RWPE1 (cell line): ENCODE results near the gene NLGN1.
"Not testable (repeated sequence)": the region's sequence is repeated elsewhere in the genome, so short reads cannot be mapped to it uniquely, and the experiment has no call there.

Experiments
- CTCF ChIA-PET: fragments of 350-600 bp; sonication (Branson Sonifier 250); formaldehyde crosslinking; extraction: SDS; loops from one replicate; lab custom pipeline; 2021; lab: Yijun Ruan, JAX
- POLR2A ChIA-PET: fragments of 400-600 bp; formaldehyde crosslinking; extraction: SDS; loops from one replicate; lab custom pipeline; 2020; ENCODE audit warnings: antibody characterized with exemption; ENCODE audit not compliant: low non-redundant PET; lab: Yijun Ruan, JAX
- DNase-seq: peaks from one replicate; pipeline ENCODE4 v3.0.0; 2012; ENCODE audit warnings: low spot score
- H3K27ac ChIP-seq: fragments of 450-650 bp; 2 replicates; pipeline ENCODE4 v1.5.1; 2017
- CTCF ChIP-seq: fragments of 450-650 bp; conservative IDR thresholded peaks from 2 replicates; pipeline ENCODE4 v1.5.1; 2017; ENCODE audit warnings: low read depth, mild to moderate bottlenecking

The NLGN1 gene

DNA sequence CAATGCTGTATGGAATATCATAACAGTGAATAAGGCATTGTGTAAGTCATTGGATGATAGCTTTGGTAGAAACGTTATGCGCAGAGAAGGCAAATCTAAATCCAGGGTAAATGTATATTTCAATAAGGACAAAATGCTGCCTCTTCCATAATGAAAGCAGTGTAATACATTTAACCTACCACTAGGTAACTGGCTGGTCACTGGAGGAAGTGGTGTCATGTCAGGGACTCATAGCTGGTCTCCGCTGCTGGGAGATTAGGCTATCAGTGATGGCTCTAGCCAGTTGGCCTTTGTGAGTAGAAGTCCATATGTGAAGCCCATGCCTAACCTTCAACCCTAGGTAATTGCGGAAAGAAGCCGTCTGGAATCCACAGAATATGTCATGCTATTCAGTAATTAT is 140.9 kb downstream of the NLGN1 start:
- DNase-seq = no peak
- H3K27ac ChIP-seq = no peak overlapping the region
- POLR2A ChIA-PET = no interaction called here
- TF ChIP-seq CTCF = no peak
- CTCF ChIA-PET = no interaction called here

DNA sequence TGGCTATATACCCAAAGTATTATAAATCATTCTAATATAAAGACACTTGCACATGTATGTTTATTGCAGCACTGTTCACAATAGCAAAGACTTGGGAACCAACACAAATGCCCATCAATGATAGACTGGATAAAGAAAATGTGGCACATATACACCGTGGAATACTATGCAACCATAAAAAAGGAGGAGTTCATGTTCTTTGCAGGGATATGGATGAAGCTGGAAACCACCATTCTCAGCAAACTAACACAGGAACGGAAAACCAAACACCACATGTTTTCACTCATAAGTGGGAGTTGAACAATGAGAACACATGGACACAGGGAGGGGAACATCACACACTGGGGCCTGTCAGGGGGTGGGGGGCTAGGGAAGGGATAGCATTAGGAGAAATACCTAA is 148.0 kb downstream of the NLGN1 start:
- H3K27ac ChIP-seq, POLR2A ChIA-PET, DNase-seq: not testable (repeated sequence)
- CTCF ChIA-PET = interaction anchor here (0.6 kb wide), 1 partner anchor 11 kb away, joined by 4 read pairs; no protein-coding TSS in a partner anchor

DNA sequence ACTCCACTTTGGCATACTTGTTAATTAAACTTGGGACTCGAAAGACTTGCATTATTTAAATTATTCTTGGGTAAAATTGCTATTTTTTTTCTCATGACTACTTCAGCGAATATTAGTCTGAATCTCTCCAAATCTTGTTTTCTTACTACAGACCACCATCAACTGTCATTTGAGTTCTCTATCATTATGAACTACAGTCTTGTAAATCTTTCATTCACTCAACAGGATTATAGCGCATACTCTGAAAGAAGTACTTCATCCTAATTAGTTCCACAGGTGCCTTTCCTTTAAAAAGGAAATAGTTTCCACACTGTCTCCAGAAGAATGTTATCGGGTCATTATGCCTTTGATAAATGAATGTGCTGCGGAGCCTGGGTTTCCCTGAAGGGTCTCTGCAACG is 149.5 kb downstream of the NLGN1 start:
- ChIA-PET POLR2A (no interaction called here), CTCF (no interaction called here)
- no peak for TF ChIP-seq CTCF
- no peak overlapping the region for H3K27ac ChIP-seq
- DNase-seq = no peak

DNA sequence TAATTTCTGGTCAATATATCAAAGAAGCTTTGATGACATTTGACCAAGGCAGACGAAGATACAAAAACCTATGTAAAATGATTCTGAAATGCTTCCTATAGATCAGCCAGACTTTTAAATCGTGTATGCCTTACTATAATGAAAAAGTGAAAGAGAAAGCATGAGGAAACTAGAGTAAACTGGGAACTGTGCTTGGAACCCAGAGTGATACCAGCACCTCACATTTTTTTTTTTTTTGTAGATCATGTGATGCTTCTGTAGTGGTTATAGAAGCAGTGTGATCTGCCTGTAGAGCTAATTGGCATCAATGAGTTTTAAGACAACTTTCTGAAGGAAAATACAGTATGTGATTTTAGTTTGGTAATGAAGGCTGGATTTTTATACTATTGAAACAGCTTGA is 150.7 kb downstream of the NLGN1 start:
- ChIA-PET CTCF (no interaction called here), POLR2A (no interaction called here)
- no peak overlapping the region for H3K27ac ChIP-seq
- TF ChIP-seq CTCF = no peak
- DNase-seq = no peak

GRCh38 chr3:173552526-173552925 is 155.0 kb downstream of the NLGN1 start:
- POLR2A ChIA-PET = no interaction called here
- DNase-seq = no peak
- TF ChIP-seq CTCF = no peak
- CTCF ChIA-PET = interaction anchor here (1.3 kb wide), 1 partner anchor 141 kb away, joined by 7 read pairs; no protein-coding TSS in a partner anchor
- no peak overlapping the region for H3K27ac ChIP-seq

DNA sequence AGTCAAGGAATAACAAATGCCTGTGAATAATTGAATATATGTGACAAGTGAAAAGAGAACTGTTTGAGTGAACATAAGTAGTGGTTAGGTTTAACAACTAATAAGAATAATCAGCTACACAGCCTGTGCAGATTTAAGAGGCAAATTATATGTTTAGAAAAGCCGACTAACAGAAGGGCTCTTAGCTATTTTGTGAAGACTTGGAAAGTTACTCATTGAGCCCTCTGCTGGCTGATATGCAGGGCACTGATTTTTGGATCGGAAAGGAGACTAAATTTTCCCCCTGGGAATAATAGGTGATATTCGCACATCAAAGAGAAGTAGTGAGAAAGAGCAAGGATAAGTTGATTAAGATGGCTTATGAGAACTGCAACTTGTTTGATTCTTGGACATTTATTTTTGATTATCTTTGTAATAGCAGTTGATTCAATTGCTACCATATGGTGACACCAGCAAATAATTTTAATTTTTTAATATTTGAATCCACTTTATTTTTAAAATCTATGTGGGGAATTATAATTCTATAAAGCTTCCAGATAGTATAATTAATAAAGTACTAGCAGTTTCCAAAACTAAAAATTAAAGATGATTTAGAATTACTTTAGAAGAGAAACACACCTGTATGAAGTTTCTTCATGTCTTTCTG is 156.2 kb downstream of the NLGN1 start:
- DNase-seq = peak; percentile 8
- POLR2A ChIA-PET = no interaction called here
- no peak overlapping the region for H3K27ac ChIP-seq
- CTCF ChIA-PET = interaction anchor here (0.5 to 1.3 kb wide), 12 partner anchors 9 to 567 kb away, joined by 3 to 7 read pairs (median 3); no protein-coding TSS in a partner anchor
- TF ChIP-seq CTCF = peak; percentile 72

DNA sequence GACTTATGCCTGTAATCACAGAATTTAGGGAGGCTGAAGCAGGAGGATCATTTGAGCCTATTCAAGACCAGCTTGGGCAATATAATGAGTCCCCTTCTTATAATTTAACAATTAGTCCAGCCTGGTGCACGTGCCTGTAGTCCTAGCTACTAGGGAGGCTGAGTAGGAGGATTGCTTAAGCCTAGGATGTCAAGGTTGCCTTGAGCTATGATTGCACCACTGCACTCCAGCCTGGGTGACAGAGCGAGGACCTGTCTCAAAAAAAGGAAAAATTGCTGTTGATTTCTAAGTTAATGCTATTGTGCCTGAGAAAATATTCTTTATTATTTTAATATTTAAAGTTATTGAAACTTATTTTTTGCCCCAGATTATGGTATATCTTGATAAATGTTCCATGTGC is 159.0 kb downstream of the NLGN1 start:
- ChIA-PET POLR2A (no interaction called here), CTCF (interaction anchor here (0.6 kb wide), 1 partner anchor 174 kb away, joined by 4 read pairs; no protein-coding TSS in a partner anchor)
- H3K27ac ChIP-seq = no peak overlapping the region
- no peak for DNase-seq
- no peak for TF ChIP-seq CTCF
